Uterus (tissue), 4 donors: ENCODE measurements around the gene FCN3. TPM values are rescaled to one million over a fixed set of nuclear protein-coding genes. Genes with fewer than 3 reads are reported as not detected.

ENCODE experiments used
- DNase-seq, 2 donors: peaks; one replicate each; pipeline ENCODE4 v3.0.0-alpha.2; 2019 to 2020
- H3K27ac ChIP-seq, 2 donors: fragments of 200-600 bp; sonication (generic); 1 replicate in 1 of 2; 2 replicates in 1 of 2; pipeline ENCODE4 v1.5.1; 2016 to 2018
- H3K27me3 ChIP-seq, 2 donors: fragments of 200-600 bp; sonication (generic); one replicate each; pipeline ENCODE4 v1.5.1; 2018 to 2019; ENCODE audit warnings: control low read depth in 1 of 2
- H3K36me3 ChIP-seq, 2 donors: fragments of 200-600 bp; sonication (generic); one replicate each; pipeline ENCODE4 v1.5.1; 2019; ENCODE audit warnings: control low read depth in 1 of 2
- H3K4me1 ChIP-seq, 2 donors: fragments of 200-600 bp; sonication (generic); one replicate each; pipeline ENCODE4 v1.5.1; 2018 to 2019; ENCODE audit warnings: control low read depth in 1 of 2
- H3K4me3 ChIP-seq, 2 donors: fragments of 200-600 bp; sonication (generic); 1 replicate in 1 of 2; 2 replicates in 1 of 2; pipeline ENCODE4 v1.5.1; 2018 to 2019; ENCODE audit warnings: mild to moderate bottlenecking in 1 of 2
- H3K9me3 ChIP-seq, 2 donors: fragments of 200-600 bp; sonication (generic); one replicate each; pipeline ENCODE4 v1.5.1; 2019; ENCODE audit warnings: control low read depth in 1 of 2
- POLR2A ChIP-seq, 2 donors: fragments of 450-650 bp; IDR thresholded peaks; one replicate each; pipeline ENCODE4 v1.6.1; 2016; ENCODE audit warnings: antibody characterized with exemption in 2 of 2, mild to moderate bottlenecking in 1 of 2, moderate library complexity in 1 of 2
- intact Hi-C: fragments of 100-400 bp; cut with DNase I; formaldehyde crosslinking; loops from one replicate; pipeline ENCODE4 v1.15.1; 2023; ENCODE audit warnings: low total_unique reads
- total RNA-seq, 4 donors: library from RNA; depleted of rRNA in 3 of 4; stranded (reverse); fragments of >200 nt in 3 of 4; gene quantifications; one replicate each; pipeline versions ENCODE4 v1.1.0 to v1.2.4, GENCODE V29; 2014 to 2023
- TF ChIP-seq, protein P1 (sequence below), 4 experiments: fragments of 200-600 bp in 2 of 4; fragments of 450-650 bp in 2 of 4; sonication (generic) in 2 of 4; IDR thresholded peaks; one replicate each; pipeline ENCODE4 v1.5.1; 2016 to 2019; ENCODE audit warnings: antibody characterized with exemption in 4 of 4, mild to moderate bottlenecking in 2 of 4, moderate library complexity in 1 of 4
- donor health status: DM: yes; HTN: yes; CAD: no.

The FCN3 gene
- total RNA-seq, 4 donors from 2014 or later, result 2.1 to 4.7 (median 2.4) TPM; not detected in 1

DNA sequence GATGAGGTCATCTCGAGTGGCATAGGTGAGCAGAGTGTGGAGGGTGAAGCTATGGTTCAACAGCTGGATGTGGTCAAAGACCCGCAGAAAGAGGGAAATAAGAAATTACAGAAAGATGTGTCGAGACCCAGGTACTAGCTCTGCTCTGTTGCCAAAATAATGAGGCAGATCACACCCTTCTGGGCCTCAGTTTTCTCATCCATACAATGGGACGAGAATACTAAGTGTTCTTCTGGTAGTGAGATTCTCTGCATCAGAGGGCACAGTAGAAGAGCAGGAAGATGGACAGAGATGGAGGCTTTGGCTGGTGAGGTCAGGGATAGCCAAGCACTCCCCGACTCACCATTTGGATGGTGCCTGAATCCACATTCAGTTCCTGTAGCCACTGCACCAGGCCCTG, 18.9 kb downstream of the FCN3 start:
- TF ChIP-seq, protein P1, sequence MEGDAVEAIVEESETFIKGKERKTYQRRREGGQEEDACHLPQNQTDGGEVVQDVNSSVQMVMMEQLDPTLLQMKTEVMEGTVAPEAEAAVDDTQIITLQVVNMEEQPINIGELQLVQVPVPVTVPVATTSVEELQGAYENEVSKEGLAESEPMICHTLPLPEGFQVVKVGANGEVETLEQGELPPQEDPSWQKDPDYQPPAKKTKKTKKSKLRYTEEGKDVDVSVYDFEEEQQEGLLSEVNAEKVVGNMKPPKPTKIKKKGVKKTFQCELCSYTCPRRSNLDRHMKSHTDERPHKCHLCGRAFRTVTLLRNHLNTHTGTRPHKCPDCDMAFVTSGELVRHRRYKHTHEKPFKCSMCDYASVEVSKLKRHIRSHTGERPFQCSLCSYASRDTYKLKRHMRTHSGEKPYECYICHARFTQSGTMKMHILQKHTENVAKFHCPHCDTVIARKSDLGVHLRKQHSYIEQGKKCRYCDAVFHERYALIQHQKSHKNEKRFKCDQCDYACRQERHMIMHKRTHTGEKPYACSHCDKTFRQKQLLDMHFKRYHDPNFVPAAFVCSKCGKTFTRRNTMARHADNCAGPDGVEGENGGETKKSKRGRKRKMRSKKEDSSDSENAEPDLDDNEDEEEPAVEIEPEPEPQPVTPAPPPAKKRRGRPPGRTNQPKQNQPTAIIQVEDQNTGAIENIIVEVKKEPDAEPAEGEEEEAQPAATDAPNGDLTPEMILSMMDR (IDR thresholded peaks at IDR 0.05), result no peak
- no peak for TF ChIP-seq POLR2A (IDR thresholded peaks at IDR 0.05)
- H3K4me1 ChIP-seq, result no peaks in the 10 kb centered on the region
- no peak for DNase-seq
- H3K4me3 ChIP-seq, result no peak overlapping the region
- no peak overlapping the region for H3K27ac ChIP-seq
- intact Hi-C loops, result loop anchor here (5.0 kb wide), 1 partner anchor 37 kb away; the partner anchor contains the start of gene GPR3
- no peaks in the 10 kb centered on the region for H3K27me3 ChIP-seq
- H3K36me3 ChIP-seq, result no peaks in the 10 kb centered on the region
- H3K9me3 ChIP-seq, result no peaks in the 10 kb centered on the region

DNA sequence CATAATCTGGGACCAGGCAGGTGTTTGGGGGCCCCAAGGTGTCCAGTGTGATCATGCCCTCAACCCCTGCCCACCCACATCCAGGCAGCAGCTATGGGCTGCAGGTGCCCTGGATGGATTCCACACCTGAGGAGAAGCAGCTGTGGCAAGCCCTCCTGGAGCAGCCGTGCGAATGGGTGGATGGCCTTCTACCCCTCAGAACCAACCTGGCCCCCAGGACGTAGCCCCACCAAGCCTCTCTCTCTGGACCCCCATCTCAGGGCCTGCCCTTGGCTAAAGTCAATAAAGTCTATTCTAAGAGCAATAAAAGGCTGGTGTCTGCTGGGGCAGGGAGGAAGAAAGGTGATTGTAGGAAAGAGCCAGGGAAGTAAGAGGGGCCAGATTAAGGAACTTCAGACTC, 21.0 kb downstream of the FCN3 start:
- Histone ChIP-seq H3K27ac (no peak overlapping the region), H3K36me3 (no peaks in the 10 kb centered on the region), H3K9me3 (no peaks in the 10 kb centered on the region), H3K27me3 (peaks cover 0 to 4% of the 10 kb centered on the region in 2 donors), H3K4me1 (no peaks in the 10 kb centered on the region), H3K4me3 (no peak overlapping the region)
- DNase-seq, result no peak
- TF ChIP-seq, protein P1 (IDR thresholded peaks at IDR 0.05), result no peak
- no peak for TF ChIP-seq POLR2A (IDR thresholded peaks at IDR 0.05)
- intact Hi-C loops, result no loop called here

DNA sequence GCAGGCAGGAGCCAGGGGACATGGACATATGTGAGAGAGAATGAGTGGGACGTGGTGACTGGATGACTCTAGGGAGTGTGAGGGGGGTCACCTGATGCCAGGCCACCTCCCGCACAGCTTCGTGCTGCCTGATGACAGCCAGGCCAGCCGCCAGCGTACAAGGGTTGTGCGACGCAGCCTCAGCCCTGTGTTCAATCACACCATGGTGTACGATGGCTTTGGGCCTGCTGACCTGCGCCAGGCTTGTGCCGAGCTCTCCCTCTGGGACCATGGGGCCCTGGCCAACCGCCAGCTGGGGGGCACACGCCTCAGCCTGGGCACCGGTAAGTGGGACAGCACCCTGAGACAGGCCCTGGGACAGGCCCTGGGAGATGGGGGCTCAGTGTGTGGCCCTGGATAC, 21.5 kb downstream of the FCN3 start:
- no peaks in the 10 kb centered on the region for H3K9me3 ChIP-seq
- intact Hi-C loops, result no loop called here
- no peaks in the 10 kb centered on the region for H3K4me1 ChIP-seq
- TF ChIP-seq, protein P1 (IDR thresholded peaks at IDR 0.05), result no peak
- no peak for TF ChIP-seq POLR2A (IDR thresholded peaks at IDR 0.05)
- H3K27ac ChIP-seq, result no peak overlapping the region
- no peaks in the 10 kb centered on the region for H3K36me3 ChIP-seq
- peaks cover 0 to 4% of the 10 kb centered on the region in 2 donors for H3K27me3 ChIP-seq
- DNase-seq, result no peak
- no peak overlapping the region for H3K4me3 ChIP-seq

DNA sequence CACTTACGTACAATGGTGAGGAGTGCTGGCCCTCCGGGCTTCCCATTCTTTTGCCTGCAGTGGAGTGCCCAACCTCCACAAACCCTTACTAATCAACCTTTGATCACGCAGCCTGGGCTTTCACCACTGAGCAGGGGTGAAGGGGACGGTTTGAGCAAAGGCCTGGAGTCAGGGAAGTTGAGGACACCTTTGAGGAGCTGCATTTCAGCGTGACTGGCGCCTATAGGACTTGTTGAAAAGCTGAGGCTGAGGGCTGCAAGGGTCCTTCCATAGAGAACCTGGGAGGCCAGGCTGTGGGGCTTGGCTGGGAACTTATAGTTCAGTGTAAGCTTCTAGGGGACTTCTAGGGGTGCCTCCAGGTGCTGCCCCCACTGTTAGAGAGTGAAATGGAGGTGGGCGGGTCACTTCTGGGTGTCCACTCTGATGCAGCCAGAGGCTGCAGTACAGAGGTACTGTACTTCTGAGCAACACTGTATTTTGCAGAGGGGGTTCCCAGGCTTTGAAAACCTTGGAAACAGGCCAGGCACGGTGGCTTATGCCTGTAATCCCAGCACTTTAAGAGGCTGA, 23.0 kb downstream of the FCN3 start:
- intact Hi-C loops, result no loop called here
- DNase-seq, result no peak
- Histone ChIP-seq H3K27me3 (peaks cover 0 to 4% of the 10 kb centered on the region in 2 donors), H3K9me3 (no peaks in the 10 kb centered on the region), H3K27ac (no peak overlapping the region), H3K36me3 (no peaks in the 10 kb centered on the region), H3K4me1 (no peaks in the 10 kb centered on the region), H3K4me3 (no peak overlapping the region)
- TF ChIP-seq, protein P1 (IDR thresholded peaks at IDR 0.05), result peak in 1 of 4 experiments; percentile 4
- no peak for TF ChIP-seq POLR2A (IDR thresholded peaks at IDR 0.05)

DNA sequence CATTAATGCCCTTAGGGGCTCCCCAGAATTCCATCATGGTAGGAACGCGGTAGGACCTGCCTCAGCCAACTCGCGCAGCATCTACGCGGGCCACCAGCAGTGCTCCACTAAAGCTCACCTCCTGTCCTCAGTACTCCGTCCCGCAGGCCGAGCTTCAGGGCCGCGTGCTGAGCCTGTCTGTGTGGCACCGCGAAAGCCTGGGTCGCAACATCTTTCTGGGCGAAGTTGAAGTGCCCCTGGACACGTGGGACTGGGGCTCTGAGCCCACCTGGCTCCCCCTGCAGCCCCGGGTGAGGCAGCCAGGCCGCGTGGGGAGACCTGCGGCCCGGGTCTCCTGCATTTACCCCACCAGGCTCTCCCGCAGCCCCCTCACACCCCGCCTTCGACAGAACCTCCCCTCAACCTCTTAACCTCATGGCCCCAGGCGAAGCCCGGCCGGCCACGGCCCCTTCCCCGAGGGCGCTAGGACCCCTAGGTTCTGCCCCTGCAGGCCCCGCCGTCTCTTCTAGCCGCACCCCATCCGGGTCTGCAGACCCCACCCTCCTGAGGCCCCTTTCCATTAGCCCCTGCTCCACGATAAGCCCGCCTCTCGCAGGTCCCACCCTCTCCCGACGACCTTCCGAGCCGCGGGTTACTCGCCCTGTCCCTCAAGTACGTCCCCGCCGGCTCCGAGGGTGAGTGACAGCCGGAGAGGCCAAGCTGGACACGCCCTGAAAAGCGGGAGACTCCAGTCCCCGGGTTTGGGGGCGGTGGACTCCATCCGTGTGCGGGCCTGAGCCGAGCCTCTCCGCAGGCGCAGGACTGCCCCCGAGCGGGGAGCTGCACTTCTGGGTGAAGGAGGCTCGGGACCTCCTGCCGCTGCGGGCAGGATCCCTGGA, 23.7 kb downstream of the FCN3 start:
- Histone ChIP-seq H3K4me3 (no peak overlapping the region), H3K4me1 (no peaks in the 10 kb centered on the region), H3K9me3 (no peaks in the 10 kb centered on the region), H3K36me3 (no peaks in the 10 kb centered on the region), H3K27ac (no peak overlapping the region), H3K27me3 (peaks cover 0 to 4% of the 10 kb centered on the region in 2 donors)
- no peak for DNase-seq
- intact Hi-C loops, result no loop called here
- TF ChIP-seq, protein P1 (IDR thresholded peaks at IDR 0.05), result no peak
- TF ChIP-seq POLR2A (IDR thresholded peaks at IDR 0.05), result no peak
